Measurements from ENCODE around the gene STK32C.

GRCh38 chr10:132264966-132265889 lies 42.5 kb downstream of the STK32C start:
- TF ChIP-seq, protein P1, sequence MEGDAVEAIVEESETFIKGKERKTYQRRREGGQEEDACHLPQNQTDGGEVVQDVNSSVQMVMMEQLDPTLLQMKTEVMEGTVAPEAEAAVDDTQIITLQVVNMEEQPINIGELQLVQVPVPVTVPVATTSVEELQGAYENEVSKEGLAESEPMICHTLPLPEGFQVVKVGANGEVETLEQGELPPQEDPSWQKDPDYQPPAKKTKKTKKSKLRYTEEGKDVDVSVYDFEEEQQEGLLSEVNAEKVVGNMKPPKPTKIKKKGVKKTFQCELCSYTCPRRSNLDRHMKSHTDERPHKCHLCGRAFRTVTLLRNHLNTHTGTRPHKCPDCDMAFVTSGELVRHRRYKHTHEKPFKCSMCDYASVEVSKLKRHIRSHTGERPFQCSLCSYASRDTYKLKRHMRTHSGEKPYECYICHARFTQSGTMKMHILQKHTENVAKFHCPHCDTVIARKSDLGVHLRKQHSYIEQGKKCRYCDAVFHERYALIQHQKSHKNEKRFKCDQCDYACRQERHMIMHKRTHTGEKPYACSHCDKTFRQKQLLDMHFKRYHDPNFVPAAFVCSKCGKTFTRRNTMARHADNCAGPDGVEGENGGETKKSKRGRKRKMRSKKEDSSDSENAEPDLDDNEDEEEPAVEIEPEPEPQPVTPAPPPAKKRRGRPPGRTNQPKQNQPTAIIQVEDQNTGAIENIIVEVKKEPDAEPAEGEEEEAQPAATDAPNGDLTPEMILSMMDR (IDR thresholded peaks at IDR 0.05): no peak
- no peak for TF ChIP-seq POLR2A (IDR thresholded peaks at IDR 0.05)
- TF ChIP-seq POLR2AphosphoS5 (IDR thresholded peaks at IDR 0.05): no peak

Measured in breast epithelium (tissue), 3 donors.